GM19397 (cell line): ENCODE results near the gene SLIT3.
"Not testable (repeated sequence)": the region's sequence is repeated elsewhere in the genome, so short reads cannot be mapped to it uniquely, and the experiment has no call there.

Experiments
- ATAC-seq: cut with Tn5 transposase; IDR thresholded peaks from one replicate; pipeline ENCODE4 v1.9.1; 2021; ENCODE audit warnings: mild to moderate bottlenecking, moderate library complexity; ENCODE audit not compliant: unreplicated experiment

SLIT3 gene

DNA sequence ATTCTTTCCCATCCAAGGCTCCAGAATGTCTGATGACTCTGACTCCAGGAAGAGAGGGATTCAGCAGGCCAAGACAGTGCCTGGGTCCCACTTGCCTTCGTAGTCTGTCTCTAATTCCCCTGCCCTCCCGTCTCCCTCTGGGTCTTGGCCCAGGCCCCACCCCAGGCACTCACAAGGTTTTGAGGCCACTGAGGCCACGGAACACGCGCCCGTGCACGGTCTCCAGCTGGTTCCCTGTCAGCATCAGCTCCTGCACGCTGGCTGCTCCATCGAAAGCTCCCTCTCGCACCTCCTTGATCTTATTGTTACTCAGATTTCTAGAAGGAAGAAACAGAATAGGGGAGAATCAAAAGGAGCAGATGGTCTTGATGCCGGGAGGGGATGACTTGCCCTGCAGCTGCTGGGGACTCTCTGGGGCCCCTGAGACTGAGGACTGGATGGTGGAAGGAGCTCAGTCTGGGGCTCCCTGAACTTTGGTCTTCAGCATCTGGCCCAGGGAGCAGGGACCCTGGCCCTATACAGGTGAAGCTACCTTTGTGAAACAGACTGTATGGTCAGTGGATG is 547.2 kb downstream of the SLIT3 start:
- no peak for ATAC-seq

DNA sequence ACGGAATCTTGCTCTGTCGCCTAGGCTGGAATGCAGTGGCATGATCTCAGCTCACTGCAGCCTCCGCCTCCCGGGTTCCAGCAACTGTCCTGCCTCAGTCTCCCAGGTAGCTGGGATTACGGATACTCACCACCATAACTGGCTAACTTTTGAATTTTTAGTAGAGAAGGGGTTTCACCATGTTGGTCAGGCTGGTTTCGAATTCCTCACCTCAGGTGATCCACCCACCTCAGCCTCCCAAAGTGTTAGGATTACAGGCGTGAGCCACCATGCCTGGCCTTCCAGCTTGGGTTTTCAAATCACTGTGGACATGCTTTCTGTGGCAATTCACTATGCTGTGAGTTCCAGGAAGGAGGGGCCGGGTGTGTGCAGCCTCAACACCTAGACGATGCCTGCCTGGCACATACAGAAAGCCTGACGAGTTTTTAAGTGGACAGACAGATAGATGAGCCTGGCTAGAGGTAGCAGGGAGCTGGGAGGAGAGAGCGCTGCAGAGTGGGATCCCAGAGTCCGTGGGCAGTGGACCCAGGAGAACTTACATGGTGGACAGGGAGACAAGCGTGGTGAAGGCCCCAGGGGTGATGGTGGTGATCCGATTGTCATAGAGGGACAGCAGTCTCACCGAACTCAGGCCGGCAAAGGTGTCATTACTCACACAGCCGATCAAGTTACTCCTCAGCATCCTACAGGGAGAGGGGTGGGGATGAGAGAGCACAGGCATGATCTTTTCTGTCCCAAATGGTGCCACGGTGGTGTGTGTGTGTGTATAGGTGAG is 548.3 kb downstream of the SLIT3 start:
- no peak for ATAC-seq

DNA sequence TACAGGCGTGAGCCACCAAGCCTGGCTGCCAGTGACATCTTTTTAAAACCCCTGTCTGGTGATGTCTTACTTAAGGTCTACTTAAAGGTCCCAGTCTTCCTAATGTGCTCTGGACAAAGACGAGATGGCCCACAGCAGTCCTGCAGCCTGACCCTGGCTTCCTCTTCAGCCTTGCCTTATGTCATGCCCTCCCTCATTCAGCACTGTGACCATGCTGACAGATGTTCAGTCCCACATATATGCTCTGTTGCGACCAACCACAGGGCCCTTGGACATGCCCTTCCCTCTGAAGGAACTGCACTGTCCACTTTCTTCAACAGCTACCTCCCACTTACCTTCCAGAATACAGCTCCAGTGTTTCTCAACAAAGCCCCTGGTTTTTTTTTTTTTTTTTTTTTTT is 548.9 kb downstream of the SLIT3 start:
- ATAC-seq, result no peak

DNA sequence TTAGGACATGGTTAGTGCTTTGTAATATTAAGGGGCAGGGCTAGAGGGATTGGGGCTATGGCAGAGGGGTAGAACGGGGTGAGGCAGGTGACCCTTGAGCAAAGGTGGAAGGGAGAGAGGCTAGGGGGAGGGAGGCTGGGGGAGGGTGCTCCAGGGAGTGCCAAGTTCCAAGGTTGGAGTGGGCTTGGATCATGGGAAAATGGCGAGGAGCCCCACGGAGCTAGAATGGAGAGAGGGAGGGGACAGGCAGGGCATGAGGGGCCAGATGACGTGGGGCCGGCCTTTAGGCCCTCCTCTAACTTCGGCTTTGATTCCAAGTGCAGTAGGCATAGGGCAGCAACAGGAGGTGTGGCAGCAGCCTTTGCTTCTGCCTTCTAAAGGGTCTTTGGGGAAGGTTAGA is 550.0 kb downstream of the SLIT3 start:
- ATAC-seq, result no peak

DNA sequence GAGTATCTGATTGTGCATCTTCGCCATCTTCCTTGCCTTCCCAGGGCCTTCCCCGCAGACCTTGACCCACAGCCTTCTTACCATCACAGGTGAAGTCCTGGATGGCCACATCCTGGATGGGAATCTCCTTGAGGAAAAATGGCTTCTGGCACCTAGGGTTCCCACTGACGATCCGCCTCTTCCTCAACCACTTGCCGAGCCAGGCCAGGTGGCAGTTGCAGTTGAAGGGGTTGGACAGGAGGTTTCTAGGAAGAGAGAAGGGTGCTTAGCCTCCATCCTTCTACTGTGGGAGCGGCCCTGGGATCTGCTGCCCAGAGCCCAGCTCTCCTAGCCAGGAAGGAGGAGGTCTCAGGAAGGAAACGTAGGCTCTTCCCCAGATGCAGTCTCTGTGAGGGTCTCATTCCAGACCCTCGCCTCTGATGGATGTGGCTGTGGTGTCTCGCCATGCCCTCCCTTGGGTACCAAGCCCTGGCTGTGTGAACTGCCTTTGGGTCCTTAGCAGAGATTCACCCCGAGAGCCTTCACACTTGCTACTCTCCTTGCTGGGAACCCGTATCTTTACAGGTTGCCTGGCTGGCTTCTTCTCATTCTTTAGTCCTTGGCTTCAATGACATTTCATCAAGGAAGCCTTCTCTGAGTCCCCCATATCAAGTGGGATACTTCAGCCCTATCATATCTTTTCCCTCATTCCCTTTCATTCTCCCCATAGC is 551.4 kb downstream of the SLIT3 start:
- ATAC-seq, result no peak

DNA sequence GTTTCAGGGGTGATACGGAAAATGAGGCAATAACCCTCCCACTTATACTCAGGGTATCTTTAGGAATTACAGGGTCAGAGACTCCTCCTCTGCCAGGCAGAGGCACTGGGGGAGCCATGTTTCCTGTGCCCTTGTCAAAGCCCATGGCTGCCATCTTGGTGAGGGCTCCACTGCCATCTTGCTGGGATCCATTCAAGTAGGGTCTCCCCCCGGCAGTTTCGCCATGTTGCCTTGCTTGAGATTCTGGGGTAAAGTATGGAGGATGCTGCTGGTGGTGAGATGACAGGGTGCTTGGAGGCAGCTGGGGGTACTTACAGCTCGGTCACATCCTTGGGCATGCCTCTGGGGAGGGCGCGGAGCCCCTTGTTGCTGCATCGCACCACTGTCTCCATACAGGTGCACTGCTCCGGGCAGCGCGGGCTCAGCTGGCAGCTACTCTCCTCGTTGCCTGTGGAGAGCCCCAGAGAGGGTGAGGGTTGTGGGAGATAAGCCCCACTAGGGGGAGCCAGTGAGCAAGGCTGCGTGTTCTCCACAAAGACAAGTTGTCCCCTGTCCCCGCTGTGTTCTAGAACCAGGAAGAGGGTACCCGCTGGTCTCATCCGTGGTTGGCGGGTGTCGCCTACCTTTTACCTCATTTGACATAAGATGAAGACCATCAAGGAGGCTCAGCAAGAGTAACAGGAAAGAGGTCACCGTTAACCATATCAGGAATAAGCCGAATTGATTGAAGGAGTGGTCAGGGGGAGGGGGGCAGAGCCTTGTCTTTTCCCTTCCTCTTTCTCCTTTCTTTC is 552.8 kb downstream of the SLIT3 start:
- ATAC-seq, result no peak

DNA sequence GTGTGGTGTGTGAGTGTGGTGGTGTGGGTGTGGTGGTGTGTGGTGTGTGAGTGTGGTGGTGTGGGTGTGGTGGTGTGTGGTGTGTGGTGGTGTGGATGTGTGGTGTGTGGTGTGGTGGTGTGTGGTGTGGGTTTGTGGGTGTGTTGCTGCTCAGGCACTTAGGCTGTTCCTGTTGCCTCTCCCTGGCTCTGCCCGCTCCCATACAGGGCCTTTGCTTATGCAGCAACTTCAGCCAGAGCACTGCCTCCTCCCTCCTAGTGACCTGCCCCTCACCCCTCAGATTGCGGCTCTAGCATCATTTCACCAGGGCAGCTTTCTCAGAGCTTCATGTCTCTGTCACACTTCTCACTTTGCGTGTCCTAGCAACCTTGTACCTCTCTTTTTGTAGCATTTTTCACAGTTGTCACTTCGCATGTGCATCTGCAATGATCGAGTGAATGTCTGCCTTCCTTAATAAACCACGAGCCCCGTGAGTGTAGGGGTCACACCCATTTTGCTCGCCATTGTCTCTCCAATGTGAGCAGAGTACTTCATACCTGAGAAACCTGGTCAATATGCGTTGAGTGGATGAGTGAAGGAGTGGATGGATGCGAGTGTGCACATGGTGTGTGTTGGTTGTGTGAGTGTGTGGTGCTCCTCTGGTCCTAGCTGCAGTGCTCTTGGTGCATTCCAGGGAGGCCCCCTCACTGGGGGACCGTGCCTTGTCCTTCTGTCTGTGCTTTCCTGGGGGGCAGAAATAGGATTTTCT is 553.9 kb downstream of the SLIT3 start:
- no peak for ATAC-seq

DNA sequence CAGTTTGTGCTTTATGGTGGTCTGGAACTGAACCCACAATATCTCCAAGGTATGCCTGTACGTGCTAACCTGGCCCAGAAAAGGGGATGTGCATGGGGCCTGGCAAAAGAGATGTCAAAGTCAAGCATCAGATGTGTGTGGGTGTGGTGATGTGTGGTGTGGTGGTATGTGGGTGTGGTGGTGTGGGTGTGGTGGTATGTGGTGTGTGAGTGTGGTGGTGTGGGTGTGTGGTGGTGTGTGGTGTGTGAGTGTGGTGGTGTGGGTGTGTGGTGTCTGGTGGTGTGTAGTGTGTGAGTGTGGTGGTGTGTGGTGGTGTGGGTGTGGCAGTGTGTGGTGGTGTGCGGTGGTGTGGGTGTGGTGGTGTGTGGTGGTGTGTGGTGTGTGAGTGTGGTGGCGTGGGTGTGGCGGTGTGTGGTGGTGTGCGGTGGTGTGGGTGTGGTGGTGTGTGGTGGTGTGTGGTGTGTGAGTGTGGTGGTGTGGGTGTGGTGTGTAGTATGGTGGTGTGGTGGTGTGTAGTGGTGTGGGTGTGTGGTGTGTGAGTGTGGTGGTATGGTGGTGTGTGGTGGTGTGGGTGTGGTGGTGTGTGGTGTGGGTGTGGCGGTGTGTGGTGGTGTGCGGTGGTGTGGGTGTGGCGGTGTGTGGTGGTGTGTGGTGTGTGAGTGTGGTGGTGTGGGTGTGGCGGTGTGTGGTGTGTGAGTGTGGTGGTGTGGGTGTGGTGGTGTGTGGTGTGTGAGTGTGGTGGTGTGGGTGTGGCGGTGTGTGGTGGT is 554.6 kb downstream of the SLIT3 start:
- not testable (repeated sequence) for ATAC-seq

DNA sequence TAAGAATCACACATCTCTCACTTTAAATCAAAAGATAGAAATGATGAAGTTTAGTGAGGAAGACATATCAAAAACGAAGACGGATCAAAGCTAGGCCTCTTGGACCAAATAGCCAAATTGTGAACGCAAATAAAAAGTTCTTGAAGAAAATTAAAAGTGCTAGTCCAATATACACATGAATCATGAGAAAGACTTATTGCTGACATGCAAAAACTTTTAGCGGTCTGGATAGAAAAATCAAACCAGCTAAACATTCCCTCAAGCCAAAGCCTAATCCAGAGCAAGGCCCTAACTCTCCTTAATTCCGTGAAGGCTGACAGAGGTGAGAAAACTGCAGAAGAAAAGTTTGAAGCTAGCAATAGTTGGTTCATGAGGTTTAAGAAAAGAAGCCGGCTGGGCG is 557.3 kb downstream of the SLIT3 start:
- no peak for ATAC-seq

DNA sequence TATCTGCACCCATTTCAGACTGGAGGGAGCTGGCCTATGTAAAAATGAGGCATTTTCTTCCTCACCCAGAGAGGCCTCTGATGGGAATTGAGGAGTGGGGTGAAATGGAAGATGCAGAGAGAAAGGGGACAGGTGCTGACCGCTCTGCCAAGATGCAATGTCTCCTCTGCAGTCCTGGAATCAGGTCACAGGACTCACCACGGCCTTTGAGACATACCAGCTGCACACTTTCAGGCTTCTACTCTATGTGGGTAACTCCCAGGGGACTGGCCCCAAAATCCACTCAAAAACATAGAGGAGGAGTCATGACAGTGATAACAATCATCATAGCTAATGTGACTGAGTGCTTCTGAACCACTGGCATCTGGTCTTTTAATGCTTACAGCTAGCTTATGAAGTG is 558.6 kb downstream of the SLIT3 start:
- ATAC-seq, result not testable (repeated sequence)

DNA sequence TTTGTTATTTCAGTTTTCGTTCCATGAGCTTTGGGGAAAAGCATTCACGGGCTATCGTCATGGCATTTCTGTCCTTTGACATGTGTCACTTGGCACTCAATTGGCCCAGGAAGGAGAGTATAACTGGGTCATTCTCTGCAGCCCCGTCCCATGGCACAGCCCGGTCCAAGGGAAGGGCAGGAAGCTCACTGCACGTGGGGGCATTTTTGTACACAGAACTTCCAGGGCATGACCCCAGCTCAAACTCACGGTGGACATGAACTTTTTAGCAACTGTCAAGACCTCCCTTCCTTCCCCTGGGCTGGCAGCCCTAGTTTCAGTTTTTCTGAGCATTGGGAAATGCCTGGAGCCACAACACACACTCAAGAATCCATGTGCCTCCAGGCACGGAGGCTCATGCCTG is 560.1 kb downstream of the SLIT3 start:
- no peak for ATAC-seq

DNA sequence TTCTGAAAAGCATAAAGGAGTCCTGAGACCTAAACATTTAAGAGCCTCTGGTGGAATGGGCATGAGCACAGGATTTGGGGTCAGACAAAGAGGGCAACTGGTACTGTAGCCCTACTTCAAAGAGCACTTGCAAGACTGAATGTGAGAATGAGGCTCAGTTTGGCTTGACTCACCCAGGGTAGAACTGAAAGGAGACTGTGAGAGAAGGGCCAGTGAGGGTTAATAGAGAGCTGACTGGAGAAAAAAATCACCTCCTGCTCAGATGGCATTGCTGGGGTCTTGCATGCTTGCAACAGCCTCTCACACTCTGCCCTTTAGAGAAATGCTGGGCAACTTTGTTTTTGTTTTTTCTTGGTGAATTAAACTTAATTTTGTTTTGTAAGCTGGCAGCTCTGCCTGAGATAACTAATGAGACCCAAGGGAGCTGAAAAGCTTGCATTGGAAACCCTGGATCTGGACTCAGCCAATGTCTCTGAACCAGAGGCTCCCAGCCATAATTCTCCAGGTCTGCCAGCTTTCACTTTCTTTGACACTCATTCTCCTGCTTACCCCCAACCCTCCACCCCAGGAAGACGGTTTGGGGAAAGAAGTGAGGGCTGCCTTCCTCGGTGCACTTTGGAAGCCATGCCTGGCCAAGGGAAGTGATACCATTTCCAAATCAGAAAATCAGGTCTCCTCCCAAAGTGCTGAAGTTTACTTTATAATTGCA is 560.7 kb downstream of the SLIT3 start:
- no peak for ATAC-seq

DNA sequence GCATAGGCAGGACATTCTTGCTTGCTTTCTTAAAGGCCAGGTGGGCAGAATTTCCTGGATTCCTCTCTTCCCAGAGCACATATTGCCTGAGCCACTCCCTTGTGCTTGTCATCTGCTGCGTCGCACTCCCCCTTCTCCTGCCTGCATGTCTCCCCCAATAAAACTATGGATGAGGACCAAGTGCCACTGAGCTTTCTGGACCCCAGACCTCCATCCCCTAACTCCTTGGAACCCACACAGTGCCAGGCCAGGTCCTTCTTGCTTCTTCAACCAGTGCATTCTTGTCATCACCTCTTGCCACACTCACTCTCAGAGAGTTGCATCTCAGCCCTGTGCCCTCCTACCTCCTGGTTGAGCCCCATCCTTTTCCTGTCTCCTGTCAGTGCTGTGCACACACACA is 563.9 kb downstream of the SLIT3 start:
- no peak for ATAC-seq

DNA sequence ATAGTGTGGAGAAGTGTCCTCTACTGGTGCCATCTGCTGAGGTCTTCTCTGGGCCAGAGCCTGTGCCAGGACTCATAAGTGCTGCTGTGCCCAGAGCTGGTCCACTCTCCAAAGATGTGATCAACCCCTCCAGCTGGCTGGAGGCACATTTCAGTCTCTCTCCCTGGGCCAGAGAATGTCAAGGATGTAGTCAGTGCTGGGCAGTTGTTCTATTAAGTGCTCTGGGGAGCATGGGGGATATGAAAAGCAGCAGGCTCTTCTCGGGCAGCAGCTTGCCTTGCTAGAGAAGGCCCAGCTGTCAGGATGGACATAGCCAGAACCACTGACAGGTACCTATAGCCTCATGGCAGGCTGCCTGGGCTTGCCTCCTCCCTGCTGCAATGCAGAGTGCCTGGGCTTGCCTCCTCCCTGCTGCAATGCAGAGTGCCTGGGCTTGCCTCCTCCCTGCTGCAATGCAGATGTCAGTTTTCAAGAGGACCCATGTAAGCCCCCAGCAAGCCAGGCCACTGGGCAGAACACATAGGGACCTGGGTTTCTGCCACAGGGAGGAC is 564.6 kb downstream of the SLIT3 start:
- no peak for ATAC-seq

DNA sequence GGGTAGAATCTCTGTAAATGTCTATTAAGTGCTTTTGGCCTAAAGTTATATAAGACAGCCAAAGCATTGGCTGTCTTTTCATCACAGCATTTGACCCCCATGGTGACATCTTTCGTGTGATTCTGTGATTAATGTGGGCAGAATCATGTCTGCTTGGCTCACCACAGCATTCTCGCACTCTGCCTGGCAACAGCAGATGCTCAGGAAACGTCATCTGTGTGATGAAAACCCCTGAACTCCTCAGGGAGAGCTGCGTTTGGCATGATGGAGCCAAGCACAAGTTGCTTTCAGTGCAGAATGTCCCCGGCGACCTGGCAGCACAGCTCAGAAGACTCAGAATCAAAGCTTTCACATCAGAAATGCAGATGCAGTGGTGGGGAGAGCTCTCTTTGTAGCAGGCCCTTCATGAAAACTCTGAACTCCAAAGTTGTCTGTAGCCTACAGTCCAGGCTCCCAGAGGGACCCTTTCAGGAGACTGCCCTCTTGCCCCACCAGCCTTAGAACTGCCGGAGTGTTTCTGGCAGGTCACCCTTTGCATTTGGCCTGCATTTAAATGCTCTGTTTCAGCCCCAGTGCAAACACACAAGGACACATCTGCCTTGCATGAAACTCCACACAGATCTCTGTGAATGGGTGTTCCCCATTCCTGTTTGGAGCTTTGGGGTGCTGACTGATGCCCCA is 566.2 kb downstream of the SLIT3 start:
- peak; percentile 81 for ATAC-seq

DNA sequence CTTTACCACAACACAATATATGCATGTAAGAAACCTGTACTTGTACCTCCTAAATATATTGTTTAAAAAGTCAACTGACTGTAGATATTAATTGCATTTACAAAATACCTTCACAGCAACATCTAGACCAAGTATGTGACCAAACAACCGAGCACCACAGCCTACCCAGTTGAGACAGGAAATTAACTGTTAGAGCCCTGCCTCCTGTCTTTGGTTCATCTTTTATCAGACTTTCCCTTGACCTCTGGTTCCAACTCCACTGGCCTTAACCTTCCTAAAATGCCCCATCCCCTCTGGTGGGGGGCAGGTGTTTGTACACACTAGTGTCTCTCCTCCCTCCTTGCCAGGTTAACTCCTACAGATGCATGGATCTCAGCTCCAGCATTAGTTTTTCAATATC is 566.8 kb downstream of the SLIT3 start:
- ATAC-seq, result no peak

DNA sequence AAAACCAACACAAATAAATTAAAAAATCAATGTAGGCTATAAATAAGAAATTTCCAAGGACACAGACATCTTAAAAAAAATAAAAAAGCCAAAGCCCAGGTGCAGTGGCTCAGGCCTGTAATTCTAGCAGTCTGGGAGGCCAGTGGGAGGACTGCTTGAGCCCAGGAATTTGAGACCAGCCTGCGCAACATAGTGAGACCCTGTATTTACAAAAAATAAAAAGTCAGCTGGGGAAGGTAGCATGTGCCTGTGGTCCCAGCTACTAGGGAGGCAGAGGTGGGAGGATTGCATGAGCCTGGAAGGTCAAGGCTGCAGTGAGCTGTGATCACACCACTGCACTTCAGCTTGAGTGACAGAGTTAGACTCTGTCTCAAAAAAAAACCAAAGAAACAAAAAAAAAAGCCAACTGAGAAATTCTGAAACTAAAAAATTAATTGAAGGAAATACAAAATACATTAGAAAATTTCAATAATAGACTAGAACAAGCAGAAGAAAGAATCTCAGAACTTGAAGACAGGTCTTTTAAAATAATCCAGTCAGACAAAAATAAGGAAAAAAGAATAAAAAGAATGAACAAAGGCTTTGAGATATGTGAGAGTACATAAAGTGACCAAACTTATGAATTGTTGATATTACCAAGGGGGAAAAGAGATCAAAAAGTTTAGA is 572.3 kb downstream of the SLIT3 start:
- no peak for ATAC-seq

DNA sequence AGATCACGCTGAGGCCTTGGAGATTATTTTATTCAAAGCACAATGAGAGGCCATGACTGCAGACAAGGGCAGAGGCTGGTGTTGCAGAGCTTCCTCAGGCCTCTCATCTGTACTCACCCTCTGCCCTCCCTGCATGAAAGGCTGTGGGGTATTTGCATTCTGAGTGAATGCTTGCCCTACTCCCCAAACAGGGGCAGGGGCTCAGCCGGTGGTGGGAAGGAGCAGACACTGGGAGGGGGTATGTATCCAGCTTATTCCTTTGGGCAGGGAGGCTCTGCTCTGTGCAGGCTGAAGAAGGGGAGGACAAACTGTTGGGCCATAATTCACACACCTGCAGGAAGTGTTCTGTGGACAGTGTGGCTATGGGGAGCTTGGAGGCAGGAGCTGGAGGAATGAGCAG is 573.4 kb downstream of the SLIT3 start:
- no peak for ATAC-seq
